ENCODE data around the gene DIPK2B. TPM values are rescaled to one million over a fixed set of nuclear protein-coding genes. Genes with fewer than 3 reads are reported as not detected.

Gene DIPK2B
- 10 to 100 TPM; 27.6 to 32.2 TPM for total RNA-seq
- long read RNA-seq, donor 1, full-length matches to known transcripts = 3 of 13 reads
- long read RNA-seq, donor 1, partial matches to known transcripts = 1 of 13 reads
- long read RNA-seq, donor 1, other reads (novel, unspliced or antisense) = 9 of 13 reads
- long read RNA-seq, donor 2, full-length matches to known transcripts = 22 of 45 reads
- long read RNA-seq, donor 2, partial matches to known transcripts = 5 of 45 reads
- long read RNA-seq, donor 2, other reads (novel, unspliced or antisense) = 18 of 45 reads

DNA sequence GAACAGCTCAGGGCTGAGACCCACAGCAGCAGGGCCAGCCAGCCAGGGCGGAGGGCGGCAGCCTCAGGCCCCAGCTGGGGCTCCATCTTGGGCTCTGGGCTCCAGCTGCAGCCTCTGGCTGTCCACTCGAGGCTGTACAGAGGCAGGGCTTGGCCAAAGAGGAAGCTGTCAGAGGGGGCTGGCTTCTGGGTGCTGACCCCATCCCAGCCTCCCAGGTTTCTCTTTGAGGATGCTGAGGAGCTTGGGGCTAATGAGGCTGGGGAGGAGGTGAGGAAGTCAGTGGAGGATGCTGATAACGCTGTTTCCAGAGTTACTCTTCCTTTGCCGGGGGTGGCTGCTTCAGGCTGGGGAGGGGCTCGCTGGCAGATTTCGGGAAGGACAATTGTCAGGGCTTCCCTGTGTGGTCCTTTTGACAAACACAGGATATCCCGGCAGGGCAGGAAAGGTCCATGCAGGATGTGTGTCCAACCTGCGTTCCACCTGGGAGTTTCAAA is at the start of gene DIPK2B:
TSS of gene DIPK2B (minus strand) at position 136 of the 494 bp plus-strand sequence. CDS start at position 86, 50 bp downstream.
- intact Hi-C loops (cut with DNase I) = no loop called here
- DNase-seq (ENCODE audit: low spot score) = no peak

- intact Hi-C loops (cut with DNase I) = no loop called here
- DNase-seq (ENCODE audit: low spot score) = no peak
Measured at GRCh38 chrX:45240301-45240700, 39.6 kb upstream of the DIPK2B start.

DNA sequence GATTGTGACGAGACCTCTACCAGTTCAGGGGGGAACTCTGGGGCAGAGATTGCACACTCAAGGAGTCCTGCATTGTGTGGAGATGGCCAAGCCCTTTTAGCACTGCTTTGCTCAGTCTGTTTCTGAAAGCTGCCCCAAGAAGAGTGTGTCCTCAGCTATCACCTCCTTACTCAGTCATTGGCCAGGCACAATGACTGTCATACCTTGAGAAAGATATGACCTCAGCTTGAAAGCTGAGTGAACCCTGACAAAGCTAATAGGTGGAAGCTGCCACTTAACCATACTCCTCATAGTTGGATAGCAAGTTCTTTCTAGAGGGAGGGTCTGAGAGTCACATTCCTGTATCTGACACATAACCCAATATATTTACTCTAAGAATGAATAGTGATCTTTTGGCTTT is 37.8 kb upstream of the DIPK2B start:
- DNase-seq (ENCODE audit: low spot score) = no peak
- intact Hi-C loops (cut with DNase I) = no loop called here

- intact Hi-C loops (cut with DNase I) = no loop called here
- no peak for DNase-seq (ENCODE audit: low spot score)
Measured at GRCh38 chrX:45233531-45233930, 32.9 kb upstream of the DIPK2B start.

DNA sequence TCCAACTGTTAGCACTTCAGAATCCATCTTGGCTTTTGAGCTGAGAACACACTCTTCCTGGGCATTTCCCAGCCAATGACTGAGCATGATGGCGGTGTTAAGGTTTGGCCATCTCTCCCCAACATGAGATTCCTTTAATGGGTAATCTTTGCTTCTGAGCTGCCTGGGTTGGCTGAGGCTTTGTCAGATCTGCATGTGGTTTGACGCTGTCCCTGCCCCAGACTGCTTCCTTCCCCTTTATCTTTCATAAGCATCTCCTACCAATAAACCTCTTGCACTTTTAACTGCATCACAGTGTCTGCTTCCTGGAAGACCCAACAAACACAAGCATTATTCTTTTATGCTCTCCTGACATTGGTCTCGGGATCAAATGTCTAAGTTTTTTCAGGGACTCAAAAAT is 31.5 kb upstream of the DIPK2B start:
- no peak for DNase-seq (ENCODE audit: low spot score)
- intact Hi-C loops (cut with DNase I) = no loop called here

DNA sequence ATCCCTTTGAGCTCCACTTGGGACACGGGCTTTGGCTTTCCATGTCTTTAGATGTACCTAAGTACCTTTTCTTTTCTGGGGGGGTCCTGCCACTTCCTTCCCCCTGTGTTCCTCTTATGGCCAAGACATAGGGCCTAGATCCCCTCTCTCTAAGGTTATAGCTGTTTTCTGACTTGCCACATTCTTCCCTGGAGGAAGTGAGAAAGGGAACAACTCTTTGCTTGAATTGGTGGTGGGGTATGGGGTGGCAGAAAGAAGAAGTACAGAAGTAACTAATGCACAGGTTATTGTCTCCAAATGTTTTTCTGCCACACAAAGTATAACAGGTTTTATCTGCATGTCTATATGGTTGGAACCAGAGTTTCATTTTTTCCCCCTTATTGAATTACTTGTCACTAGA is 29.7 kb upstream of the DIPK2B start:
- intact Hi-C loops (cut with DNase I) = no loop called here
- no peak for DNase-seq (ENCODE audit: low spot score)

- intact Hi-C loops (cut with DNase I) = no loop called here
- DNase-seq (ENCODE audit: low spot score) = peak; percentile 51
Measured at GRCh38 chrX:45229348-45229747, 28.7 kb upstream of the DIPK2B start.

DNA sequence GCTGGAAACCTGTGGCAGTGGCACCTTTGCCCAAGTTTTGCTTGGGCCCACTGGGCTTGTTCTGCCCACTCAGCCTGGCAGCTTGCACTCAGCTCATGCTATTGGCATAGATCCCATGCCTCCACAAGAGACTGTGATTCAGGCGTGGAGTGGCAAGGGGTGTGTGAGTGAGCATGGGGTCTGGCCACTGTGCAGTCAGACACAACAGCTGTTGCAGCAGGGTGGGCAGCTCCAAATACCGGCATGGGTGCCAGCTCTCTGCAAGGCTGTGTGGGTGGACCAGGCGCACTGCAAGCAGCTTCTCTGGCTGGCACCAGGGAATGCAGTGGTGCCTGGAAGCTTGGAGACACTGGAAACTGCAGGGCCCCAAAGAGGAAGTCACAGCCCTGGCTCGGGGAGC is 27.4 kb upstream of the DIPK2B start:
- intact Hi-C loops (cut with DNase I) = no loop called here
- no peak for DNase-seq (ENCODE audit: low spot score)

- no peak for DNase-seq (ENCODE audit: low spot score)
- intact Hi-C loops (cut with DNase I) = no loop called here
Measured at GRCh38 chrX:45208121-45208856, 7.6 kb upstream of the DIPK2B start.

GRCh38 chrX:45202171-45202570 is 1.5 kb upstream of the DIPK2B start:
- intact Hi-C loops (cut with DNase I) = no loop called here
- DNase-seq (ENCODE audit: low spot score) = no peak

- DNase-seq (ENCODE audit: low spot score) = no peak
- intact Hi-C loops (cut with DNase I) = no loop called here
Measured at GRCh38 chrX:45198706-45199105, 2.0 kb downstream of the DIPK2B start.

- intact Hi-C loops (cut with DNase I) = no loop called here
- DNase-seq (ENCODE audit: low spot score) = no peak
Measured at GRCh38 chrX:45198301-45198700, 2.4 kb downstream of the DIPK2B start.

DNA sequence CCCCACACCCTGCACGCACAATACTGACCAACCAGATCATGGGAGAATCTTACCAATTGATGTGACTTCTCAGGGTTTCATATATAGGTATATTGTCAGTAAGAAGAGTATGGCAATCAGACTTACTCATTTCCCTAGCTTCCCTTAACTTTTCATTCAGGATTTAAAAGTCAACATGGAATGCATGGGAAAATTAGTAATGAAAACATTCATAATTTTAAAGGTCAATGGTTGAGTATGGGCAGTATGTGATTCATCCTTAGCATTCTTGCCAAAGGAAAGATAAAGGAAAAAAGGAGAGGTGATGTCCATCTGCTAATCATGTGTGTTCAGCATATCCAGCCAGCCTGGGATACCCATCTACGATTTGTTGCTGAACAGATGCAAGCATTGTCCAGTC is 4.0 kb downstream of the DIPK2B start:
- intact Hi-C loops (cut with DNase I) = no loop called here
- no peak for DNase-seq (ENCODE audit: low spot score)

DNA sequence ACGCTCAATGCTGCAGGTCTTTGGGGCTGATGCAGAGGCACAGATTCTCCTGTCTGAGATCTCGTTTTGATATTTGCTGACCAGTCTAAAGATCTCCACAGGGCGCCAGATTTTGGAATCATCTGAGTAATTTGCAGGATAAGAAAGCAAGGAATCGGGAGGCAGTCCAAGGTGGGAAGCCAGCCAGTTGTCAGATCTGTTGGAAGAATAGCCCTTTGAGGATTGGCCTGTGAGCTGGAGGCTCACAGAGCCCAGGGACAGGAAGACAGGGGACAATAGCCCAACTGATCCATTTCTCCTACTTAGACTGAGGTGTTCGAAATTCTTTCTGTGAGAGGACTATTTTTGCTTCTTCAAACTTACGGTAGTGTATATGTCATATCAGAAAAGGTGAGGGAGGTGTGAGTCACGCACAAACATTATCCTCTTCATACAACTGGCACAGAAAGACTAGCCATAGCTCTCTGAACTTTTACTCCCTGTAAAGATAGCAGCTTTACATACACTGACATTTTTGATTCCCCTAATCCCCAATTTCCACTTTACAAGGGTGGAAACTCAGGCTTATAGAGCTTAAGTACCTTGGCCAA is 8.8 kb downstream of the DIPK2B start:
- DNase-seq (ENCODE audit: low spot score) = no peak
- intact Hi-C loops (cut with DNase I) = no loop called here

GRCh38 chrX:45191383-45191782 is 9.3 kb downstream of the DIPK2B start:
- DNase-seq (ENCODE audit: low spot score) = no peak
- intact Hi-C loops (cut with DNase I) = no loop called here

GRCh38 chrX:45187731-45188130 is 12.9 kb downstream of the DIPK2B start:
- no peak for DNase-seq (ENCODE audit: low spot score)
- intact Hi-C loops (cut with DNase I) = no loop called here

- no peak for DNase-seq (ENCODE audit: low spot score)
- intact Hi-C loops (cut with DNase I) = no loop called here
Measured at GRCh38 chrX:45186643-45187026, 14.0 kb downstream of the DIPK2B start.

- intact Hi-C loops (cut with DNase I) = no loop called here
- no peak for DNase-seq (ENCODE audit: low spot score)
Measured at GRCh38 chrX:45184211-45184610, 16.5 kb downstream of the DIPK2B start.

DNA sequence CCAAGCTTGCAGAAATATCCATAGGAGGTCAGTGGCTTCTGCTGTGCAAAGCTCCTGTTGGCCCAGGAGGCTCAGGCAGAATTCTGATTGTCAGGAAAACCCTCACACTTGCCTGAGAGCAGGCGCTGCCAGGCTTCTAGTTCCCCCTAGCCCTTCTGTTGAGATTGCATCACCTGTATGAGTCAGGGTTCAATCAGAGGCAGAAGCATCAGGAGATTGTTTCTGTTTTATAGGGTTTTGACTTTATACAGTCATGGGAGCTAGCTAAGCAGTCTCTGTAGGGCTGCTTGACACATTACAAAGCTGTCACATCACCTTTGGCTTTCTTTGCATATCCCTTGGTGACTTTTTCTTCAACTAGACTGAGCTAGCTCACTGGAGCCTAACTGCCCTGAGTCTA is 27.8 kb downstream of the DIPK2B start:
- no peak for DNase-seq (ENCODE audit: low spot score)

DNA sequence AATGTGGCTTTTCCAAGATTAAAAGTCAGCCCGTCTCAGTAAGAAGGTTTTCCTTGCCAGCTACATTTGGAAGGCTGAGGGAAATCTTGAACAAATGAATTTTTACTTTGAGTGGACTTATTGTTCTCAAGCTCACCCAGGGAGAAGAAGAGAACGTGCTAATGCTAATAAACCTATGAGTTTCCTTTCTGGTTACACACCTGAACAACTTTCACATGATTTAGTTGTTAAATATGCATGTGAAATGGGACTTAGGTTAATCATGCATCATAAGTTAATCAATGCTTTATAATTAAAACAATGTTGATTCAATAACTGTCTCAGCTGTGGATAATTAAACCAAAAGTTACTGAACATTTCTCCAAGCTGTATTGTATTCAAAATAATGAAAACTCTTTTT is 33.9 kb downstream of the DIPK2B start:
- DNase-seq (ENCODE audit: low spot score) = no peak
- intact Hi-C loops (cut with DNase I) = no loop called here

More for the DNA sequence above, 27.8 kb downstream of the DIPK2B start:
- intact Hi-C loops (cut with DNase I) = no loop called here

GRCh38 chrX:45165726-45166125 is 35.0 kb downstream of the DIPK2B start:
- intact Hi-C loops (cut with DNase I) = no loop called here
- DNase-seq (ENCODE audit: low spot score) = no peak
